Endothelial cell of umbilical vein (primary cell): ENCODE measurements around the gene SLC5A6. TPM values are rescaled to one million over a fixed set of nuclear protein-coding genes. Genes with fewer than 3 reads are reported as not detected.

Source experiments
- BruUV-seq: library from RNA; stranded (reverse); fragments of 400-500 nt; replicated peaks from 2 replicates; lab custom pipeline; 2021; lab: Mats Ljungman, UMichigan
- CTCF ChIA-PET: fragments of 300-600, 350-600 bp; sonication (Branson Sonifier 250); formaldehyde crosslinking; loops from one replicate; lab custom pipeline; 2021; ENCODE audit warnings: antibody characterized with exemption, inconsistent platforms; lab: Charles Lee
- POLR2A ChIA-PET: fragments of 300-600, 350-600 bp; sonication (Branson Sonifier 250); formaldehyde crosslinking; loops from one replicate; lab custom pipeline; 2021; ENCODE audit warnings: antibody characterized with exemption, inconsistent platforms; lab: Charles Lee
- DNase-seq: peaks from one replicate; pipeline ENCODE4 v3.0.0-alpha.2; 2011; ENCODE audit warnings: low read depth, low spot score
- FAIRE-seq: peaks from 2 replicates; lab custom pipeline; 2011; peaks lifted over from hg19 to GRCh38; lab: Jason Lieb, UNC
- H2AFZ ChIP-seq: 2 replicates; pipeline ENCODE4 v1.6.0; 2012; ENCODE audit warnings: low read depth, low read length, control low read depth, inconsistent platforms
- H3K27ac ChIP-seq: 2 replicates; pipeline ENCODE4 v1.5.1; 2011; ENCODE audit warnings: low read depth, mild to moderate bottlenecking, control low read depth, low read length, moderate library complexity; ENCODE audit not compliant: insufficient read depth
- H3K27me3 ChIP-seq, 2 experiments: 2 replicates each; pipeline versions ENCODE4 v1.6.0 to v1.6.1; 2011; ENCODE audit warnings: low read length in 2 of 2, mixed read lengths in 1 of 2; ENCODE audit not compliant: control insufficient read depth in 2 of 2, insufficient read depth in 2 of 2
- H3K36me3 ChIP-seq, 2 experiments: 2 replicates in 1 of 2; 3 replicates in 1 of 2; pipeline ENCODE4 v1.5.1; 2011; ENCODE audit warnings: low read length in 2 of 2, mild to moderate bottlenecking in 1 of 2, moderate library complexity in 1 of 2; ENCODE audit not compliant: control insufficient read depth in 2 of 2, insufficient read depth in 2 of 2; ENCODE audit errors: extremely low read depth in 1 of 2
- H3K4me1 ChIP-seq: 3 replicates; pipeline ENCODE4 v1.5.1; 2011; ENCODE audit warnings: mild to moderate bottlenecking, low read length; ENCODE audit not compliant: control insufficient read depth, insufficient read depth; ENCODE audit errors: extremely low read depth
- H3K4me2 ChIP-seq: 2 replicates; pipeline ENCODE4 v1.6.1; 2011; ENCODE audit warnings: low read length, control low read depth, mixed read lengths; ENCODE audit not compliant: insufficient read depth
- H3K4me3 ChIP-seq, 3 experiments: fragments of 200-600 bp in 1 of 3; sonication (generic), shearing (Covaris generic) in 1 of 3; replicated peaks in 1 of 3; 2 replicates each; pipeline ENCODE4 v1.5.1; 2011 to 2016; ENCODE audit warnings: control low read depth in 3 of 3, low read length in 3 of 3, mild to moderate bottlenecking in 2 of 3, inconsistent platforms in 1 of 3, low read depth in 1 of 3, moderate library complexity in 1 of 3; ENCODE audit not compliant: insufficient read depth in 1 of 3
- H3K79me2 ChIP-seq: 2 replicates; pipeline ENCODE4 v1.6.0; 2012; ENCODE audit warnings: low read length, inconsistent platforms; ENCODE audit not compliant: control insufficient read depth, insufficient read depth
- H3K9ac ChIP-seq: replicated peaks from 2 replicates; pipeline ENCODE3; 2011; ENCODE audit warnings: low read length, control low read depth; ENCODE audit not compliant: insufficient read depth; ENCODE audit errors: extremely low read depth
- H3K9me1 ChIP-seq: replicated peaks from 3 replicates; pipeline ENCODE4 v1.6.0; 2011; ENCODE audit warnings: mild to moderate bottlenecking, low read length; ENCODE audit not compliant: control insufficient read depth, insufficient read depth; ENCODE audit errors: extremely low read depth
- H3K9me3 ChIP-seq: replicated peaks from 2 replicates; pipeline ENCODE4 v1.5.1; 2012; ENCODE audit warnings: low read length, inconsistent platforms; ENCODE audit not compliant: control insufficient read depth, insufficient read depth
- H4K20me1 ChIP-seq: replicated peaks from 2 replicates; pipeline ENCODE3; 2011; ENCODE audit warnings: mild to moderate bottlenecking, low read length; ENCODE audit not compliant: control insufficient read depth, insufficient read depth; ENCODE audit errors: extremely low read depth
- CTCF ChIP-seq, 2 donors: IDR thresholded peaks; 1 replicate in 1 of 2; 2 replicates in 1 of 2; pipeline ENCODE4 v1.5.1; 2011; ENCODE audit warnings: low read length in 2 of 2, mild to moderate bottlenecking in 2 of 2, moderate library complexity in 2 of 2, control low read depth in 1 of 2, inconsistent platforms in 1 of 2, low read depth in 1 of 2; ENCODE audit not compliant: insufficient read depth in 1 of 2; ENCODE audit errors: extremely low read depth in 1 of 2
- EZH2 ChIP-seq: IDR thresholded peaks from 2 replicates; pipeline ENCODE4 v1.6.1; 2012; ENCODE audit warnings: borderline replicate concordance, low read depth, mild to moderate bottlenecking, moderate library complexity, low read length, inconsistent platforms; ENCODE audit not compliant: severe bottlenecking
- FOS ChIP-seq: IDR thresholded peaks from 2 replicates; pipeline ENCODE4 v1.6.1; 2011; ENCODE audit warnings: mild to moderate bottlenecking, low read length, moderate library complexity, borderline replicate concordance; ENCODE audit not compliant: insufficient read depth
- GATA2 ChIP-seq: IDR thresholded peaks from 2 replicates; pipeline ENCODE4 v1.7.0; 2011; ENCODE audit warnings: low read depth, mild to moderate bottlenecking, moderate library complexity, mixed read lengths, low read length; ENCODE audit not compliant: insufficient read length, insufficient read depth
- JUN ChIP-seq: IDR thresholded peaks from 2 replicates; pipeline ENCODE4 v1.6.1; 2011; ENCODE audit warnings: borderline replicate concordance, low read depth; ENCODE audit not compliant: insufficient read length, insufficient read depth
- MYC ChIP-seq: IDR thresholded peaks from one replicate; pipeline ENCODE4 v1.6.1; 2011; ENCODE audit warnings: mild to moderate bottlenecking, low read depth, low read length
- POLR2A ChIP-seq: IDR thresholded peaks from 2 replicates; pipeline ENCODE4 v1.6.1; 2012; ENCODE audit warnings: low read depth, mild to moderate bottlenecking, control low read depth, low read length
- POLR2AphosphoS5 ChIP-seq: IDR thresholded peaks from 2 replicates; pipeline ENCODE4 v1.6.1; 2012; ENCODE audit warnings: low read depth, mild to moderate bottlenecking, control low read depth, low read length, moderate library complexity; ENCODE audit not compliant: insufficient read depth
- dilution Hi-C: fragments of 300-500 bp; cut with MboI; formaldehyde crosslinking; loops from one replicate; pipeline ENCODE4 v1.15.0; 2019; ENCODE audit warnings: low sequenced_read_pairs; ENCODE audit not compliant: extremely low pct_ligation_motif_present
- intact Hi-C: fragments of 100-400 bp; cut with micrococcal nuclease; formaldehyde crosslinking; loops from one replicate; pipeline ENCODE4 v1.10.0; 2022
- polyA plus RNA-seq, 4 experiments: library from polyadenylated mRNA; depleted of rRNA in 3 of 4; stranded (reverse) in 3 of 4; unstranded in 1 of 4; fragments of >200 nt; gene quantifications; 2 replicates each; pipeline versions ENCODE4 v1.2.1 to v1.2.3, GENCODE V29; 2011 to 2012; ENCODE audit warnings: missing spikeins in 1 of 4
- total RNA-seq: library from RNA; stranded (reverse); gene quantifications from 2 replicates; pipeline ENCODE4 v1.2.3, GENCODE V29; 2021
- TF ChIP-seq, protein P1 (sequence below): IDR thresholded peaks from 2 replicates; pipeline ENCODE4 v1.6.1; 2011; ENCODE audit not compliant: insufficient read depth, insufficient read length

SLC5A6 gene
- total and polyA plus RNA-seq, 2 donors (not counting 3 experiments of a cell fraction or from before 2014, with no cell fraction given), result 52.0 to 92.5 TPM

DNA sequence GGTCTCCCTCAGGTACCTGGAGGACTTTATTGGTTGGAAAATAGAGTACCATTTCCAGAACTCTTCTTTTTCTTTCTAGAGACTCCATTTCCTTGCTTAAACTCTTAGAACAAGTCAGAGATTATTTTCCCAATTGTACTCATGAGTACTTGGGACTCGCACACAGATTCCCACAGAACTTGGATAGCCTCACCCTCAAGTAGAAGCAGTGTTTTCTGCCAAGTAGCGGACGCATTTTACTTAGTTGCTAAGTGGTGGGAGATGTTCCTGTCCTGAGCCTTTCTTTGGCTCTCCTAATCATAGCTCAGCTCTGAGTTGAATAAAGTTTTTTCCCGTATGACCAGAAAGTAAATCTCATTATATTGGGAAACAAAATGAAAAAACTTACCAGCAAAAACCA is 33.6 kb upstream of the SLC5A6 start:
- Histone ChIP-seq H3K9ac (no peak overlapping the region), H3K4me1 (peaks cover 15% of the 10 kb centered on the region), H3K79me2 (no peaks in the 10 kb centered on the region), H4K20me1 (no peaks in the 10 kb centered on the region), H3K27ac (no peak overlapping the region), H2AFZ (no peak overlapping the region), H3K4me2 (no peak overlapping the region), H3K9me3 (no peaks in the 10 kb centered on the region), H3K27me3 (no peaks in the 10 kb centered on the region), H3K9me1 (no peaks in the 10 kb centered on the region), H3K4me3 (no peak overlapping the region), H3K36me3 (peaks cover 19 to 38% of the 10 kb centered on the region in 2 experiments)
- FAIRE-seq (no peak), DNase-seq (no peak)
- ChIA-PET POLR2A (no interaction called here), CTCF (interaction anchor here (0.9 to 4.5 kb wide), 3 partner anchors 34 to 58 kb away, joined by 4 to 33 read pairs (median 4); no protein-coding TSS in a partner anchor)
- dilution Hi-C loops (no loop called here), intact Hi-C loops (loop anchor here (5.0 kb wide), 1 partner anchor 127 kb away; the partner anchor contains the start of genes EIF2B4 and SNX17)
- BruUV-seq, result no TSS peak
- peak; percentile 25 for TF ChIP-seq POLR2A
- TF ChIP-seq GATA2, result no peak

GRCh38 chr2:27245116-27245515 is 33.0 kb upstream of the SLC5A6 start:
- Histone ChIP-seq H3K4me3 (no peak overlapping the region), H3K79me2 (no peaks in the 10 kb centered on the region), H4K20me1 (no peaks in the 10 kb centered on the region), H3K9me3 (no peaks in the 10 kb centered on the region), H3K9ac (no peak overlapping the region), H2AFZ (no peak overlapping the region), H3K36me3 (peaks cover 23 to 43% of the 10 kb centered on the region in 2 experiments), H3K27ac (no peak overlapping the region), H3K4me1 (peaks cover 11% of the 10 kb centered on the region), H3K9me1 (no peaks in the 10 kb centered on the region), H3K4me2 (no peak overlapping the region), H3K27me3 (no peaks in the 10 kb centered on the region)
- TF ChIP-seq GATA2 (no peak), CTCF (IDR thresholded peaks at IDR 0.05; ENCODE audit: extremely low read depth in 1 of 2, insufficient read depth in 1 of 2, low read depth in 1 of 2, low read length in 2 of 2) (no peak), EZH2 (no peak), MYC (no peak), FOS (no peak), JUN (no peak), POLR2AphosphoS5 (no peak)
- TF ChIP-seq, protein P1, sequence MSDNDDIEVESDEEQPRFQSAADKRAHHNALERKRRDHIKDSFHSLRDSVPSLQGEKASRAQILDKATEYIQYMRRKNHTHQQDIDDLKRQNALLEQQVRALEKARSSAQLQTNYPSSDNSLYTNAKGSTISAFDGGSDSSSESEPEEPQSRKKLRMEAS, result no peak
- dilution Hi-C loops (no loop called here), intact Hi-C loops (loop anchor here (5.0 kb wide), 1 partner anchor 127 kb away; the partner anchor contains the start of genes EIF2B4 and SNX17)
- DNase-seq (no peak), FAIRE-seq (peak; percentile 31)
- no TSS peak for BruUV-seq
- ChIA-PET CTCF (interaction anchor here (0.6 to 1.1 kb wide), 4 partner anchors 35 to 58 kb away, joined by 3 to 4 read pairs (median 4); partner anchors contain the start of gene TRIM54), POLR2A (no interaction called here)
